ENCODE measurements around the gene TASP1. TPM values are rescaled to one million over a fixed set of nuclear protein-coding genes. Genes with fewer than 3 reads are reported as not detected.

The TASP1 gene
- total RNA-seq, 1 experiment from 2014 or later: 25.9 TPM

DNA sequence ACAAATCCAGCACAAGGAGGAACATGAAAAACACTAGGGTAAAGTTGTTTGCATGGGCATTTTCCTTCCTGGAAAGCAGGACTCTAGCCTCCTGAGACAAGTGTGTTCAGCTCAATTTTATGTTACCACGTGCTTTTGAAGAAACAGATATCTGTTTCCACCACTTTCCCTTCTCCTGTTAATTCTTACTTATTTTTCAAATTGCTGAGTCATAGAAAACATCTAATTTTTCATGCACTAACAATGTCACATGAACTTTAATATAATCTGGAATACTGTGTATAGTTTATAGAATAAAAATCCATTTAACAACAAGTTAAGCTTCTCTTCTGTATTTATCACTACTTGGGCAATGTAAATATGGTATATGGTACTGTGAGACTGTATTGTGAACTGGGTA, 243.5 kb downstream of the TASP1 start:
- no peak for DNase-seq
- POLR2A ChIA-PET (ENCODE audit: unreplicated experiment): no interaction called here
- Histone ChIP-seq H3K27me3 (ENCODE audit: insufficient read depth, low read depth) (no peaks in the 10 kb centered on the region), H3K79me2 (ENCODE audit: low read depth) (no peaks in the 10 kb centered on the region), H3K4me2 (no peak overlapping the region), H3F3A (ENCODE audit: insufficient read depth, low read depth) (no peaks in the 10 kb centered on the region; the same call in 1 of the 2 replicates), H2AFZ (no peak overlapping the region), H3K27ac (no peak overlapping the region), H3K9me3 (ENCODE audit: insufficient read depth, low read depth) (no peaks in the 10 kb centered on the region), H3K36me3 (ENCODE audit: low read depth) (no peaks in the 10 kb centered on the region), H4K20me1 (ENCODE audit: insufficient read depth) (no peaks in the 10 kb centered on the region), H3K4me1 (replicated peaks; ENCODE audit: insufficient read depth) (no peaks in the 10 kb centered on the region), H3K9me2 (ENCODE audit: insufficient read depth) (no peaks in the 10 kb centered on the region), H3K4me3 (no peak overlapping the region)
- TF ChIP-seq, protein P1, sequence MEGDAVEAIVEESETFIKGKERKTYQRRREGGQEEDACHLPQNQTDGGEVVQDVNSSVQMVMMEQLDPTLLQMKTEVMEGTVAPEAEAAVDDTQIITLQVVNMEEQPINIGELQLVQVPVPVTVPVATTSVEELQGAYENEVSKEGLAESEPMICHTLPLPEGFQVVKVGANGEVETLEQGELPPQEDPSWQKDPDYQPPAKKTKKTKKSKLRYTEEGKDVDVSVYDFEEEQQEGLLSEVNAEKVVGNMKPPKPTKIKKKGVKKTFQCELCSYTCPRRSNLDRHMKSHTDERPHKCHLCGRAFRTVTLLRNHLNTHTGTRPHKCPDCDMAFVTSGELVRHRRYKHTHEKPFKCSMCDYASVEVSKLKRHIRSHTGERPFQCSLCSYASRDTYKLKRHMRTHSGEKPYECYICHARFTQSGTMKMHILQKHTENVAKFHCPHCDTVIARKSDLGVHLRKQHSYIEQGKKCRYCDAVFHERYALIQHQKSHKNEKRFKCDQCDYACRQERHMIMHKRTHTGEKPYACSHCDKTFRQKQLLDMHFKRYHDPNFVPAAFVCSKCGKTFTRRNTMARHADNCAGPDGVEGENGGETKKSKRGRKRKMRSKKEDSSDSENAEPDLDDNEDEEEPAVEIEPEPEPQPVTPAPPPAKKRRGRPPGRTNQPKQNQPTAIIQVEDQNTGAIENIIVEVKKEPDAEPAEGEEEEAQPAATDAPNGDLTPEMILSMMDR (conservative IDR thresholded peaks at IDR 0.05): no peak
- no peak for TF ChIP-seq EZH2 (IDR thresholded peaks at IDR 0.05; ENCODE audit: low read depth)
- CTCF ChIA-PET: no interaction called here
- intact Hi-C loops (cut with micrococcal nuclease; ENCODE audit: unreplicated experiment): no loop called here
- BruUV-seq (replicated peaks): no TSS peak

GRCh38 chr20:13392391-13392790, 246.3 kb downstream of the TASP1 start:
- no peak for TF ChIP-seq EZH2 (IDR thresholded peaks at IDR 0.05; ENCODE audit: low read depth)
- TF ChIP-seq, protein P1 (conservative IDR thresholded peaks at IDR 0.05): no peak
- H2AFZ ChIP-seq: no peak overlapping the region
- intact Hi-C loops (cut with micrococcal nuclease; ENCODE audit: unreplicated experiment): no loop called here
- no peaks in the 10 kb centered on the region; the same call in 1 of the 2 replicates for H3F3A ChIP-seq (ENCODE audit: insufficient read depth, low read depth)
- H3K9me3 ChIP-seq (ENCODE audit: insufficient read depth, low read depth): no peaks in the 10 kb centered on the region
- no peaks in the 10 kb centered on the region for H3K79me2 ChIP-seq (ENCODE audit: low read depth)
- H3K4me3 ChIP-seq: no peak overlapping the region
- H3K9me2 ChIP-seq (ENCODE audit: insufficient read depth): no peaks in the 10 kb centered on the region
- POLR2A ChIA-PET (ENCODE audit: unreplicated experiment): no interaction called here
- H3K4me2 ChIP-seq: no peak overlapping the region
- no peaks in the 10 kb centered on the region for H3K36me3 ChIP-seq (ENCODE audit: low read depth)
- no peak overlapping the region for H3K27ac ChIP-seq
- CTCF ChIA-PET: no interaction called here
- H4K20me1 ChIP-seq (ENCODE audit: insufficient read depth): no peaks in the 10 kb centered on the region
- no TSS peak for BruUV-seq (replicated peaks)
- H3K4me1 ChIP-seq (replicated peaks; ENCODE audit: insufficient read depth): no peaks in the 10 kb centered on the region
- H3K27me3 ChIP-seq (ENCODE audit: insufficient read depth, low read depth): no peaks in the 10 kb centered on the region
- no peak for DNase-seq

DNA sequence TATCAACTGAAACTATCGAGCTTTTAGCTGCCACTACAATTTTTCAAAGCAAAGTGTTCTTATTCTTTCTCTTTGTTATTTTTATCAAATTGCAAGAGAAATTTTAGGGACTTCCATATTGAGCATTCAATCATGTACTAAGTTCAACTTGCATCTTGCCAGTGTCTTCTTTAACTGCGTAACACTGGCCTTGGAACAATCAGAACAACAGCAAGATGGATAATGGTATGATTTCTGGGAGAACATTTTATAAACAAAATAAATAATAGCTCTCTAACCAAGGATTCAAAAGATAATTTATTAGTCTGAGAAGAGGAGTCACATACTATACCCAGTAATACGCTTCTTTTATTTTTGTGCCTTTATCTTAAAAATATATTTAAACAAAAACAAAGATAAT, 249.6 kb downstream of the TASP1 start:
- H3K4me3 ChIP-seq: no peak overlapping the region
- BruUV-seq (replicated peaks): no TSS peak
- no peak for DNase-seq
- H3K4me2 ChIP-seq: no peak overlapping the region
- TF ChIP-seq EZH2 (IDR thresholded peaks at IDR 0.05; ENCODE audit: low read depth): no peak
- TF ChIP-seq, protein P1 (conservative IDR thresholded peaks at IDR 0.05): no peak
- no peaks in the 10 kb centered on the region for H3K4me1 ChIP-seq (replicated peaks; ENCODE audit: insufficient read depth)
- no peaks in the 10 kb centered on the region; the same call in 1 of the 2 replicates for H3F3A ChIP-seq (ENCODE audit: insufficient read depth, low read depth)
- H3K79me2 ChIP-seq (ENCODE audit: low read depth): no peaks in the 10 kb centered on the region
- H2AFZ ChIP-seq: no peak overlapping the region
- H3K9me3 ChIP-seq (ENCODE audit: insufficient read depth, low read depth): no peaks in the 10 kb centered on the region
- no peaks in the 10 kb centered on the region for H3K9me2 ChIP-seq (ENCODE audit: insufficient read depth)
- H3K27ac ChIP-seq: no peak overlapping the region
- ChIA-PET POLR2A (ENCODE audit: unreplicated experiment) (interaction anchor here (0.6 kb wide), 1 partner anchor 26 kb away, joined by 4 read pairs; no protein-coding TSS in a partner anchor), CTCF (no interaction called here)
- intact Hi-C loops (cut with micrococcal nuclease; ENCODE audit: unreplicated experiment): no loop called here
- H3K36me3 ChIP-seq (ENCODE audit: low read depth): no peaks in the 10 kb centered on the region
- H3K27me3 ChIP-seq (ENCODE audit: insufficient read depth, low read depth): no peaks in the 10 kb centered on the region
- H4K20me1 ChIP-seq (ENCODE audit: insufficient read depth): no peaks in the 10 kb centered on the region

All from PC-9 (cell line).